ENCODE data around the gene RDH12. TPM values are rescaled to one million over a fixed set of nuclear protein-coding genes. Genes with fewer than 3 reads are reported as not detected.

Gene RDH12
- polyA plus RNA-seq, 1 donor from 2014 or later: not detected

GRCh38 chr14:67690011-67690410, 11.7 kb upstream of the RDH12 start:
- no peak overlapping the region for H3K9ac ChIP-seq (ENCODE audit: low read length)
- H3K36me3 ChIP-seq (ENCODE audit: insufficient read depth, low read length): peaks cover 14% of the 10 kb centered on the region
- H3K79me2 ChIP-seq (replicated peaks; ENCODE audit: insufficient read depth, low read length): peaks cover 39% of the 10 kb centered on the region
- no peaks in the 10 kb centered on the region for H3K27me3 ChIP-seq (ENCODE audit: insufficient read depth, low read depth, low read length)
- H3K4me2 ChIP-seq (ENCODE audit: low read length): no peak overlapping the region
- H2AFZ ChIP-seq (ENCODE audit: low read depth, low read length): no peak overlapping the region
- H3F3A ChIP-seq (ENCODE audit: insufficient read depth, low read length, poor library complexity, severe bottlenecking): no peaks in the 10 kb centered on the region
- no peaks in the 10 kb centered on the region for H4K20me1 ChIP-seq (ENCODE audit: insufficient read depth)
- H3K9me3 ChIP-seq (ENCODE audit: low read length): no peaks in the 10 kb centered on the region
- no peak overlapping the region for H3K4me3 ChIP-seq (ENCODE audit: low read length)
- no peak overlapping the region for H3K27ac ChIP-seq (ENCODE audit: low read length)
- H3K9me2 ChIP-seq (ENCODE audit: insufficient read depth, low read length): no peaks in the 10 kb centered on the region
- TF ChIP-seq EZH2 (IDR thresholded peaks at IDR 0.05; ENCODE audit: borderline replicate concordance, insufficient read depth, low read length, poor library complexity, severe bottlenecking) (no peak), MXI1 (conservative IDR thresholded peaks at IDR 0.05; ENCODE audit: poor library complexity, severe bottlenecking) (no peak), EP300 (conservative IDR thresholded peaks at IDR 0.05; ENCODE audit: poor library complexity, severe bottlenecking) (no peak), SMC3 (conservative IDR thresholded peaks at IDR 0.05; ENCODE audit: poor library complexity) (no peak), RAD21 (conservative IDR thresholded peaks at IDR 0.05) (no peak), REST (IDR thresholded peaks at IDR 0.05; ENCODE audit: borderline replicate concordance) (no peak), POLR2AphosphoS5 (IDR thresholded peaks at IDR 0.05) (no peak), TAF1 (IDR thresholded peaks at IDR 0.05; ENCODE audit: low read depth) (no peak), CTCF (IDR thresholded peaks at IDR 0.05; ENCODE audit: poor library complexity, severe bottlenecking) (no peak)

GRCh38 chr14:67694791-67695393, 6.8 kb upstream of the RDH12 start:
- peaks cover 4% of the 10 kb centered on the region for H3K36me3 ChIP-seq (ENCODE audit: insufficient read depth, low read length)
- H3K9ac ChIP-seq (ENCODE audit: low read length): peak overlapping the region; percentile 95
- H3K9me3 ChIP-seq (ENCODE audit: low read length): no peaks in the 10 kb centered on the region
- peaks cover 39% of the 10 kb centered on the region for H3K79me2 ChIP-seq (replicated peaks; ENCODE audit: insufficient read depth, low read length)
- H4K20me1 ChIP-seq (ENCODE audit: insufficient read depth): no peaks in the 10 kb centered on the region
- H3K27me3 ChIP-seq (ENCODE audit: insufficient read depth, low read depth, low read length): no peaks in the 10 kb centered on the region
- H2AFZ ChIP-seq (ENCODE audit: low read depth, low read length): peak overlapping the region; percentile 86
- no peaks in the 10 kb centered on the region for H3F3A ChIP-seq (ENCODE audit: insufficient read depth, low read length, poor library complexity, severe bottlenecking)
- peak overlapping the region; percentile 76 for H3K4me3 ChIP-seq (ENCODE audit: low read length)
- TF ChIP-seq RAD21 (conservative IDR thresholded peaks at IDR 0.05) (no peak), REST (IDR thresholded peaks at IDR 0.05; ENCODE audit: borderline replicate concordance) (peak; percentile 54), CTCF (IDR thresholded peaks at IDR 0.05; ENCODE audit: poor library complexity, severe bottlenecking) (no peak), EZH2 (IDR thresholded peaks at IDR 0.05; ENCODE audit: borderline replicate concordance, insufficient read depth, low read length, poor library complexity, severe bottlenecking) (no peak), SMC3 (conservative IDR thresholded peaks at IDR 0.05; ENCODE audit: poor library complexity) (no peak), POLR2AphosphoS5 (IDR thresholded peaks at IDR 0.05) (peak; percentile 85), MXI1 (conservative IDR thresholded peaks at IDR 0.05; ENCODE audit: poor library complexity, severe bottlenecking) (peak; percentile 7), EP300 (conservative IDR thresholded peaks at IDR 0.05; ENCODE audit: poor library complexity, severe bottlenecking) (peak; percentile 41)
- H3K4me2 ChIP-seq (ENCODE audit: low read length): peak overlapping the region; percentile 31
- peak overlapping the region; percentile 97 for H3K27ac ChIP-seq (ENCODE audit: low read length)
- H3K9me2 ChIP-seq (ENCODE audit: insufficient read depth, low read length): no peaks in the 10 kb centered on the region

Measured in neural cell (in vitro differentiated cells).